Upper lobe of right lung (tissue), 1 donor: ENCODE results near the gene MIEF1. TPM values are rescaled to one million over a fixed set of nuclear protein-coding genes. Genes with fewer than 3 reads are reported as not detected.
"Not testable (repeated sequence)": the region's sequence is repeated elsewhere in the genome, so short reads cannot be mapped to it uniquely, and the experiment has no call there.

Experiments
- ATAC-seq: fragments of 200-7000 bp; cut with Tn5 transposase; one replicate; pipeline ENCODE4 v1.9.1; 2020; ENCODE audit warnings: mild to moderate bottlenecking, moderate library complexity
- DNase-seq: peaks from one replicate; pipeline ENCODE4 v3.0.0-alpha.2; 2020
- H3K27ac ChIP-seq: fragments of 200-600 bp; one replicate; pipeline ENCODE4 v1.8.0; 2022
- H3K27me3 ChIP-seq: fragments of 200-600 bp; one replicate; pipeline ENCODE4 v1.8.0; 2022; ENCODE audit warnings: mild to moderate bottlenecking
- H3K36me3 ChIP-seq: fragments of 200-600 bp; one replicate; pipeline ENCODE4 v1.8.0; 2022
- H3K4me1 ChIP-seq: fragments of 200-600 bp; one replicate; pipeline ENCODE4 v1.8.0; 2022
- H3K4me3 ChIP-seq: fragments of 200-600 bp; one replicate; pipeline ENCODE4 v1.8.0; 2022; ENCODE audit warnings: mild to moderate bottlenecking
- H3K9me3 ChIP-seq: fragments of 200-600 bp; one replicate; pipeline ENCODE4 v1.8.0; 2022
- CTCF ChIP-seq: fragments of 200-600 bp; IDR thresholded peaks from one replicate; pipeline ENCODE4 v1.8.0; 2022; ENCODE audit warnings: antibody characterized with exemption
- intact Hi-C: fragments of 100-400 bp; cut with DNase I; formaldehyde crosslinking; loops from one replicate; pipeline ENCODE4 v1.11.0; 2022
- total RNA-seq: library from RNA; stranded (reverse); fragmentation: NEBNext Ultra II Directional; extraction: Animal tissue kit (Norgen Biotek cat#: 25700); gene quantifications from one replicate; pipeline ENCODE4 v1.2.1, GENCODE V29; 2021
- donor health status: DM: no; HTN: yes; CAD: no; lungs with severe emphysema.

The MIEF1 gene
- total RNA-seq, 1 donor from 2014 or later = 24.3 TPM

DNA sequence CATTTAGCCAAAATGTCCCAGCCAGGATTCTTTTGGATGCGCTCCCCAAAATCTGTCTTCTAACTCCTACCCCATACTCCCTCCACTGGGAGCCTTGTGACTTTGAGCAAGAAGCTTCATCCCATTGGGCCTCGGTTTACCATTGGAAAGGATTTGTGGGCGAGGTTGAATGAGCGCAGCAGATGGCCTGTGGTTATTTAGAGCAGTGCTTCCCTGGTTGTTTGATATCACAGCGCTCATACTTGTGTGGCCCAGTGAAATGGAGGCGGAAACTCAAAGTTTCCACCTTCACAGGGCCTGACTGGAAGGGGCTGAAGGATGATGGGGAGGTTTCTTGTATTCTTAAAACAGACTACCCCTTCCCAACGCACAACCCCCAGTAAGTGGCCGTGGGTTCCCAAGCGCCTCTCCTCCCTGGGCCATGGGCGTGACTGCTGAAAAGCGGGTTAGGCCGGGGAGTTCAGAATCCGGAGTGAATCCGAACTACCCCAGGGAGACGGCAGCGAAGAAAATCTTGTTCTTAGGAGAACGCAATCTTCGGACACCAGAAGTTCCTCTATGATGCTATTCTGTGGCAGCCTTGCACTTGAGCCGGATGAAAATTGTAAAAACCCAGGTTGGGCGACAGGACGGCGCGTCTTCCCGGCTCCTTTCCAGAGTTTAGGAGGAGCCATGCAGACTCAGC, 17.0 kb downstream of the MIEF1 start:
- Histone ChIP-seq H3K4me3 (peak overlapping the region; percentile 100), H3K9me3 (no peaks in the 10 kb centered on the region), H3K27me3 (no peaks in the 10 kb centered on the region), H3K4me1 (peaks cover 40% of the 10 kb centered on the region), H3K27ac (peak overlapping the region; percentile 100), H3K36me3 (peaks cover 58% of the 10 kb centered on the region)
- ATAC-seq (no peak), DNase-seq (no peak)
- no peak for TF ChIP-seq CTCF
- intact Hi-C loops = no loop called here

GRCh38 chr22:39519681-39520225, 17.7 kb downstream of the MIEF1 start:
- H3K27ac ChIP-seq = peak overlapping the region; percentile 100
- H3K27me3 ChIP-seq = no peaks in the 10 kb centered on the region
- peaks cover 46% of the 10 kb centered on the region for H3K4me1 ChIP-seq
- TF ChIP-seq CTCF = no peak
- DNase-seq (peak; percentile 98), ATAC-seq (peak; percentile 90)
- intact Hi-C loops = no loop called here
- H3K4me3 ChIP-seq = peak overlapping the region; percentile 100
- peaks cover 60% of the 10 kb centered on the region for H3K36me3 ChIP-seq
- H3K9me3 ChIP-seq = no peaks in the 10 kb centered on the region

- H3K27me3 ChIP-seq = no peaks in the 10 kb centered on the region
- no peaks in the 10 kb centered on the region for H3K9me3 ChIP-seq
- peak within 1 kb of the TSS; percentile 100 for H3K4me3 ChIP-seq
- H3K36me3 ChIP-seq = peaks cover 60% of the 10 kb centered on the region
- no peak for TF ChIP-seq CTCF
- peak within 1 kb of the TSS; percentile 100 for H3K27ac ChIP-seq
- peaks cover 54% of the 10 kb centered on the region for H3K4me1 ChIP-seq
- peak; percentile 95 for DNase-seq
- intact Hi-C loops = no loop called here
- peak; percentile 74 for ATAC-seq
These were observed 18.4 kb downstream of the MIEF1 start, which contains the start of gene ATF4 for GRCh38 chr22:39520226-39521105. TSS of gene ATF4 (plus strand) at chr22:39520562. CDS start at chr22:39521446, 884 bp downstream.

GRCh38 chr22:39521106-39521885, 19.2 kb downstream of the MIEF1 start:
- H3K27ac ChIP-seq = peak overlapping the region; percentile 100
- H3K27me3 ChIP-seq, ATAC-seq, DNase-seq, H3K9me3 ChIP-seq, intact Hi-C loops: not testable (repeated sequence)
- H3K4me1 ChIP-seq = peaks cover 54% of the 10 kb centered on the region
- peak overlapping the region; percentile 100 for H3K4me3 ChIP-seq
- H3K36me3 ChIP-seq = peaks cover 55% of the 10 kb centered on the region

GRCh38 chr22:39522091-39522490, 20.0 kb downstream of the MIEF1 start:
- DNase-seq, intact Hi-C loops, H3K27me3 ChIP-seq, H3K9me3 ChIP-seq, ATAC-seq: not testable (repeated sequence)
- Histone ChIP-seq H3K27ac (peak overlapping the region; percentile 58), H3K4me3 (peak overlapping the region; percentile 100), H3K36me3 (peaks cover 47% of the 10 kb centered on the region), H3K4me1 (peaks cover 58% of the 10 kb centered on the region)
